ENCODE data around the gene PPM1F. TPM values are rescaled to one million over a fixed set of nuclear protein-coding genes. Genes with fewer than 3 reads are reported as not detected.

PPM1F gene
- total and polyA plus RNA-seq, 10 of the 15 experiments (the other 5 are each of a cell fraction or from before 2014, with no cell fraction given) = 0.55 to 26.3 (median 9.7) TPM

DNA sequence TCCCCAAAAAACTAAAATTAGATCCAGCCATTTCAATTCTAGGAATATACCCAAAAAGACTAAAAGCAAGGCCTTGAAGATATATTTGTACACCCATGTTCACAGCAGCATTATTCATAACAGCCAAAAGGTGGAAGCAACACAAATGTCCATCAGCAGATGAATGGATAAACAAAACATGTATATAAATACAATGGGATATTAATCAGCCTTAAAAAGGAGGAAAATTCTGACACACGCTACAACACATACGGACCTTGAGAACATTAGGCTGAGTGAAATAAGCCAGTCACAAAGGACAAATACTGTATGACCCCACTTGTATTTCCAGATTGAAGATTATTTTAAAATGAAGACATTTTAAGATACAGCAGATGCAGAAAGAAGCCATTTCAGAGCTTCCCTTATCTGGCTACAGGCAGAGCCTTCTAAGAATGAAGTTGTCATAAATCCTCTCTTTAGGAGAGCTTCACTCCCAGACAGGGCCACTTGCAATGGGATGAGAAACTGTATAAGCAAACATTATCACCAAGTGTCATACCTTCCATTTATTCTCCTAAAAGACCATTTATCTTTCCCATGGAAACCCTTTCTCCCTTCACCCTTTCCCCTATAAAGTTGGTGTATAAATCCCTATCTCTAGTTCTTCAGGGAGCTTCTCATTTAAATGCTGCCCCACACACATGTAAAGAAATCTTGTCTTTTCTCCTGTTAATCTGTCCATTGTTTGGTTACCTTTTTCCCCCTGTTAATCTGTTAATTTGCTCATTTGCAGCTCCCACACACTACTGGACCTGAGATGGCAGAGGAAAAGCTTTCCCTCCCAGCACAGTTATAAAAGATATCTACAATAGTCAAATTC is 49.2 kb upstream of the PPM1F start (continued):
- TF ChIP-seq TCF3 (IDR thresholded peaks at IDR 0.05; ENCODE audit: borderline replicate concordance, insufficient read depth, low read depth, low read length) (no peak), TCF7 (IDR thresholded peaks at IDR 0.05; ENCODE audit: borderline replicate concordance) (no peak), ZBED1 (IDR thresholded peaks at IDR 0.05; ENCODE audit: borderline replicate concordance) (no peak)

DNA sequence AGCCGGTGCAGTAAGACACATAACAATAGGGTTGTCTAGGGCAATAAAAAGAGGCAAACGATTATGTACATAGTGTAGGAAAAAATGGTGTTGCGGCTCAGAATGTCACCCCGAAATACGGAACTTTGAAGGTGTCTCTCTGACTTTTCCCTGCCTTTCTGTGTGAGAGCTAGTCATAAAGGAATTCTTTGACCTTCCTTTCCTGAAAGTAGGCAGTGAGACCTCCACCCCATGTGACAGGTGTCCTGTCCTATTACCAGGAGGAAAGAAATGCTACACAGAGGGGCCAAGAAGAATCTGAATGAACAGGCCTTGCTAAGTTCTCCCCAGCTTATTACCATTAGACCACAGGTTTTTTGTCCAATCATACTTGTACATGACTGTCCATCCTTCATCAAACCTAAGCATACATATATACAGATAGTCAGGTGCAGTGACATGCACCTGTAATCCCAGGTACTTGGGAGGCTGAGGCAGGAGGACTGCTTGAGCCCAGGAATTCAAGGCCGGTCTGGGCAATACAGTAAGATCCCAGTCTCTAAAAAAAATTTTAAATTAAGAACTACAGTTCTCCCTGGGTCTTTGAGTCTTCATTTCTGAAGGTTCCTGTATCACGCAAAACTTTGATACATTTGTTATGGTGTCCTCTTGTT is 46.1 kb upstream of the PPM1F start:
- Histone ChIP-seq H3K4me1 (ENCODE audit: control insufficient read depth, insufficient read depth, low read length) (no peaks in the 10 kb centered on the region), H3K36me3 (ENCODE audit: control insufficient read depth in 2 of 2, insufficient read depth in 2 of 2, low read length in 1 of 2) (no peaks in the 10 kb centered on the region), H3K79me2 (ENCODE audit: control insufficient read depth, insufficient read depth, low read length) (no peaks in the 10 kb centered on the region), H3K4me2 (ENCODE audit: control insufficient read depth, insufficient read depth) (no peak overlapping the region), H3K4me3 (no peak overlapping the region), H3K27ac (ENCODE audit: control insufficient read depth, insufficient read depth) (no peak overlapping the region), H3K9me3 (replicated peaks; ENCODE audit: control insufficient read depth, insufficient read depth, low read length) (no peaks in the 10 kb centered on the region), H2AFZ (ENCODE audit: control insufficient read depth, low read depth, low read length) (no peak overlapping the region), H4K20me1 (ENCODE audit: control insufficient read depth, insufficient read depth) (no peaks in the 10 kb centered on the region), H3K27me3 (replicated peaks in 1 of 2; ENCODE audit: control insufficient read depth in 2 of 2, insufficient read depth in 2 of 2, low read length in 1 of 2) (no peaks in the 10 kb centered on the region; a peak in 1 of 4 replicates), H3K9ac (ENCODE audit: control insufficient read depth, insufficient read depth, low read length) (no peak overlapping the region)
- in situ Hi-C loops (cut with MboI) = no loop called here
- intact Hi-C loops (cut with micrococcal nuclease; ENCODE audit: unreplicated experiment) = no loop called here
- CTCF ChIA-PET = interaction anchor here (1.4 to 1.5 kb wide), 3 partner anchors 14 to 181 kb away, joined by 3 to 8 read pairs (median 4); no protein-coding TSS in a partner anchor
- WGBS (ENCODE audit: insufficient coverage, insufficient replicate concordance, low lambda C conversion rate, missing lambda C conversion rate) = 59% methylated on average over 7 of the region's 7 CpGs
- DNase-seq (ENCODE audit: low read depth, low spot score) (no peak), FAIRE-seq (no peak), ATAC-seq (no peak)
- SMC1A ChIA-PET (ENCODE audit: uncharacterized antibody, unreplicated experiment) = interaction anchor here (0.6 to 1.0 kb wide), 2 partner anchors 12 to 25 kb away, joined by 3 read pairs; no protein-coding TSS in a partner anchor
- BruUV-seq (replicated peaks) = no TSS peak
- RAD21 ChIA-PET (ENCODE audit: unreplicated experiment) = interaction anchor here (1.1 kb wide), 1 partner anchor 159 kb away, joined by 3 read pairs; no protein-coding TSS in a partner anchor
- POLR2A ChIA-PET = no interaction called here
- TF ChIP-seq TAF1 (IDR thresholded peaks at IDR 0.05; ENCODE audit: borderline replicate concordance, low read depth, low read length) = no peak
- TF ChIP-seq IKZF1 (conservative IDR thresholded peaks at IDR 0.05) = no peak
- TF ChIP-seq RFX5 (IDR thresholded peaks at IDR 0.05; ENCODE audit: low read depth, low read length) = no peak
- no peak for TF ChIP-seq CHD4 (IDR thresholded peaks at IDR 0.05)
- no peak for TF ChIP-seq NR2C2 (IDR thresholded peaks at IDR 0.05; ENCODE audit: borderline replicate concordance, control insufficient read depth, insufficient read length, low read depth)
- no peak for TF ChIP-seq RELA (IDR thresholded peaks at IDR 0.05; ENCODE audit: borderline replicate concordance, partially characterized antibody)
- TF ChIP-seq SUPT20H (IDR thresholded peaks at IDR 0.05; ENCODE audit: borderline replicate concordance, control insufficient read depth, low read depth, low read length) = no peak
- TF ChIP-seq NBN (IDR thresholded peaks at IDR 0.05) = no peak
- no peak for TF ChIP-seq GATAD2B (conservative IDR thresholded peaks at IDR 0.05; ENCODE audit: low read depth)
- TF ChIP-seq NFYA (IDR thresholded peaks at IDR 0.05; ENCODE audit: borderline replicate concordance, low read depth, low read length) = no peak
- TF ChIP-seq, protein P1, sequence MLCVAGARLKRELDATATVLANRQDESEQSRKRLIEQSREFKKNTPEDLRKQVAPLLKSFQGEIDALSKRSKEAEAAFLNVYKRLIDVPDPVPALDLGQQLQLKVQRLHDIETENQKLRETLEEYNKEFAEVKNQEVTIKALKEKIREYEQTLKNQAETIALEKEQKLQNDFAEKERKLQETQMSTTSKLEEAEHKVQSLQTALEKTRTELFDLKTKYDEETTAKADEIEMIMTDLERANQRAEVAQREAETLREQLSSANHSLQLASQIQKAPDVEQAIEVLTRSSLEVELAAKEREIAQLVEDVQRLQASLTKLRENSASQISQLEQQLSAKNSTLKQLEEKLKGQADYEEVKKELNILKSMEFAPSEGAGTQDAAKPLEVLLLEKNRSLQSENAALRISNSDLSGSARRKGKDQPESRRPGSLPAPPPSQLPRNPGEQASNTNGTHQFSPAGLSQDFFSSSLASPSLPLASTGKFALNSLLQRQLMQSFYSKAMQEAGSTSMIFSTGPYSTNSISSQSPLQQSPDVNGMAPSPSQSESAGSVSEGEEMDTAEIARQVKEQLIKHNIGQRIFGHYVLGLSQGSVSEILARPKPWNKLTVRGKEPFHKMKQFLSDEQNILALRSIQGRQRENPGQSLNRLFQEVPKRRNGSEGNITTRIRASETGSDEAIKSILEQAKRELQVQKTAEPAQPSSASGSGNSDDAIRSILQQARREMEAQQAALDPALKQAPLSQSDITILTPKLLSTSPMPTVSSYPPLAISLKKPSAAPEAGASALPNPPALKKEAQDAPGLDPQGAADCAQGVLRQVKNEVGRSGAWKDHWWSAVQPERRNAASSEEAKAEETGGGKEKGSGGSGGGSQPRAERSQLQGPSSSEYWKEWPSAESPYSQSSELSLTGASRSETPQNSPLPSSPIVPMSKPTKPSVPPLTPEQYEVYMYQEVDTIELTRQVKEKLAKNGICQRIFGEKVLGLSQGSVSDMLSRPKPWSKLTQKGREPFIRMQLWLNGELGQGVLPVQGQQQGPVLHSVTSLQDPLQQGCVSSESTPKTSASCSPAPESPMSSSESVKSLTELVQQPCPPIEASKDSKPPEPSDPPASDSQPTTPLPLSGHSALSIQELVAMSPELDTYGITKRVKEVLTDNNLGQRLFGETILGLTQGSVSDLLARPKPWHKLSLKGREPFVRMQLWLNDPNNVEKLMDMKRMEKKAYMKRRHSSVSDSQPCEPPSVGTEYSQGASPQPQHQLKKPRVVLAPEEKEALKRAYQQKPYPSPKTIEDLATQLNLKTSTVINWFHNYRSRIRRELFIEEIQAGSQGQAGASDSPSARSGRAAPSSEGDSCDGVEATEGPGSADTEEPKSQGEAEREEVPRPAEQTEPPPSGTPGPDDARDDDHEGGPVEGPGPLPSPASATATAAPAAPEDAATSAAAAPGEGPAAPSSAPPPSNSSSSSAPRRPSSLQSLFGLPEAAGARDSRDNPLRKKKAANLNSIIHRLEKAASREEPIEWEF (IDR thresholded peaks at IDR 0.05; ENCODE audit: insufficient replicate concordance, low read depth, low read length) = no peak
- TF ChIP-seq, protein P2, sequence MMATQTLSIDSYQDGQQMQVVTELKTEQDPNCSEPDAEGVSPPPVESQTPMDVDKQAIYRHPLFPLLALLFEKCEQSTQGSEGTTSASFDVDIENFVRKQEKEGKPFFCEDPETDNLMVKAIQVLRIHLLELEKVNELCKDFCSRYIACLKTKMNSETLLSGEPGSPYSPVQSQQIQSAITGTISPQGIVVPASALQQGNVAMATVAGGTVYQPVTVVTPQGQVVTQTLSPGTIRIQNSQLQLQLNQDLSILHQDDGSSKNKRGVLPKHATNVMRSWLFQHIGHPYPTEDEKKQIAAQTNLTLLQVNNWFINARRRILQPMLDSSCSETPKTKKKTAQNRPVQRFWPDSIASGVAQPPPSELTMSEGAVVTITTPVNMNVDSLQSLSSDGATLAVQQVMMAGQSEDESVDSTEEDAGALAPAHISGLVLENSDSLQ (IDR thresholded peaks at IDR 0.05) = no peak
- no peak for TF ChIP-seq CBFB (IDR thresholded peaks at IDR 0.05; ENCODE audit: low read depth)

Data from GM12878 (cell line).